H9 (cell line): ENCODE results near the gene ALAD. TPM values are rescaled to one million over a fixed set of nuclear protein-coding genes. Genes with fewer than 3 reads are reported as not detected.

Experiments used
- DNase-seq: peaks from one replicate; pipeline ENCODE4 v3.0.0-alpha.2; 2017
- H2AFZ ChIP-seq: one replicate; pipeline ENCODE4 v1.6.1; 2013; ENCODE audit warnings: mild to moderate bottlenecking, low read length, control low read depth, moderate library complexity
- H2AK5ac ChIP-seq: 2 replicates; pipeline ENCODE4 v1.6.1; 2013; ENCODE audit warnings: low read length, control low read depth, mixed read lengths; ENCODE audit not compliant: insufficient read length
- H2BK120ac ChIP-seq: one replicate; pipeline ENCODE4 v1.6.1; 2013; ENCODE audit warnings: low read depth, mild to moderate bottlenecking, low read length, control low read depth, inconsistent platforms; ENCODE audit not compliant: poor library complexity, severe bottlenecking
- H2BK12ac ChIP-seq: 2 replicates; pipeline ENCODE4 v1.6.1; 2013; ENCODE audit warnings: low read length, control low read depth, mixed read lengths, low read depth; ENCODE audit not compliant: insufficient read length
- H2BK15ac ChIP-seq: 2 replicates; pipeline ENCODE4 v1.6.1; 2013; ENCODE audit warnings: low read depth, low read length, control low read depth
- H2BK20ac ChIP-seq: one replicate; pipeline ENCODE4 v1.6.1; 2013; ENCODE audit warnings: low read depth, mild to moderate bottlenecking, low read length, control low read depth, inconsistent platforms; ENCODE audit not compliant: poor library complexity, severe bottlenecking
- H2BK5ac ChIP-seq: 2 replicates; pipeline ENCODE4 v1.6.1; 2013; ENCODE audit warnings: low read length, control low read depth, mixed read lengths; ENCODE audit not compliant: insufficient read length
- H3K14ac ChIP-seq: 2 replicates; pipeline ENCODE4 v1.6.1; 2013; ENCODE audit warnings: low read length, control low read depth; ENCODE audit not compliant: insufficient read depth
- H3K18ac ChIP-seq: 2 replicates; pipeline ENCODE4 v1.6.1; 2013; ENCODE audit warnings: low read depth, mild to moderate bottlenecking, mixed read lengths, low read length, control low read depth; ENCODE audit not compliant: insufficient read length
- H3K23ac ChIP-seq: 2 replicates; pipeline ENCODE4 v1.6.1; 2013; ENCODE audit warnings: low read length, control low read depth, mixed read lengths, low read depth; ENCODE audit not compliant: insufficient read length
- H3K23me2 ChIP-seq: 2 replicates; pipeline ENCODE4 v1.6.1; 2013; ENCODE audit warnings: low read depth, mild to moderate bottlenecking, mixed read lengths, low read length, control low read depth; ENCODE audit not compliant: insufficient read length, poor library complexity, severe bottlenecking
- H3K27ac ChIP-seq: 2 replicates; pipeline ENCODE4 v1.5.1; 2013; ENCODE audit warnings: low read length, control low read depth, mixed read lengths, low read depth; ENCODE audit not compliant: insufficient read length
- H3K27me3 ChIP-seq: 2 replicates; pipeline ENCODE4 v1.6.1; 2013; ENCODE audit warnings: low read length, control low read depth, inconsistent platforms; ENCODE audit not compliant: insufficient read depth
- H3K4ac ChIP-seq: 2 replicates; pipeline ENCODE4 v1.6.1; 2013; ENCODE audit warnings: low read depth, mild to moderate bottlenecking, control low read depth, inconsistent platforms, low read length, moderate library complexity
- H3K4me1 ChIP-seq: 2 replicates; pipeline ENCODE4 v1.6.1; 2013; ENCODE audit warnings: low read length, control low read depth, inconsistent platforms; ENCODE audit not compliant: insufficient read depth
- H3K4me2 ChIP-seq: 2 replicates; pipeline ENCODE4 v1.6.1; 2013; ENCODE audit warnings: low read length, control low read depth, mixed read lengths; ENCODE audit not compliant: insufficient read length, insufficient read depth
- H3K56ac ChIP-seq: 2 replicates; pipeline ENCODE4 v1.6.1; 2013; ENCODE audit warnings: low read depth, mild to moderate bottlenecking, mixed read lengths, low read length, control low read depth; ENCODE audit not compliant: insufficient read length
- H3K79me1 ChIP-seq: 2 replicates; pipeline ENCODE4 v1.6.1; 2013; ENCODE audit warnings: low read depth, mild to moderate bottlenecking, moderate library complexity, low read length, control low read depth, inconsistent platforms; ENCODE audit not compliant: insufficient read depth, poor library complexity, severe bottlenecking
- H3K79me2 ChIP-seq: 2 replicates; pipeline ENCODE4 v1.6.1; 2013; ENCODE audit warnings: low read length, control low read depth, inconsistent platforms; ENCODE audit not compliant: insufficient read depth
- H3K9ac ChIP-seq: 2 replicates; pipeline ENCODE4 v1.6.1; 2013; ENCODE audit warnings: low read length, control low read depth, mixed read lengths; ENCODE audit not compliant: insufficient read length; ENCODE audit errors: extremely low read depth
- H3K9me3 ChIP-seq: one replicate; pipeline ENCODE4 v1.6.1; 2013; ENCODE audit warnings: low read depth, low read length, inconsistent platforms; ENCODE audit not compliant: control insufficient read depth
- H3T11ph ChIP-seq: one replicate; pipeline ENCODE4 v1.6.1; 2013; ENCODE audit warnings: mild to moderate bottlenecking, low read length, control low read depth, inconsistent platforms
- H4K20me1 ChIP-seq: one replicate; pipeline ENCODE4 v1.6.1; 2013; ENCODE audit not compliant: control insufficient read depth, insufficient read length, insufficient read depth
- H4K5ac ChIP-seq: 2 replicates; pipeline ENCODE4 v1.6.1; 2013; ENCODE audit warnings: low read depth, mild to moderate bottlenecking, mixed read lengths, low read length, control low read depth; ENCODE audit not compliant: insufficient read length
- H4K8ac ChIP-seq: replicated peaks from 2 replicates; pipeline ENCODE4 v1.6.1; 2013; ENCODE audit warnings: low read length, control low read depth, mixed read lengths, low read depth; ENCODE audit not compliant: insufficient read length
- H4K91ac ChIP-seq: 2 replicates; pipeline ENCODE4 v1.6.1; 2013; ENCODE audit warnings: low read depth, mild to moderate bottlenecking, moderate library complexity, mixed read lengths, low read length, control low read depth; ENCODE audit not compliant: insufficient read length
- H3K27ac Mint-ChIP-seq, 3 experiments: 2 replicates in 2 of 3; 3 replicates in 1 of 3; pipeline ENCODE4 v1.8.0; 2020 to 2021; ENCODE audit warnings: mixed read lengths in 3 of 3, mild to moderate bottlenecking in 1 of 3, moderate library complexity in 1 of 3
- H3K27me3 Mint-ChIP-seq: 2 replicates; pipeline ENCODE4 v1.8.0; 2021; ENCODE audit warnings: low read depth, mild to moderate bottlenecking, moderate library complexity, mixed read lengths
- H3K36me3 Mint-ChIP-seq, 3 experiments: 2 replicates in 2 of 3; 3 replicates in 1 of 3; pipeline ENCODE4 v1.8.0; 2020 to 2021; ENCODE audit warnings: low read depth in 3 of 3, mixed read lengths in 3 of 3; ENCODE audit not compliant: insufficient read depth in 1 of 3
- H3K4me1 Mint-ChIP-seq, 2 experiments: 2 replicates each; pipeline ENCODE4 v1.8.0; 2020; ENCODE audit warnings: mixed read lengths in 2 of 2
- H3K4me3 Mint-ChIP-seq, 2 experiments: 2 replicates in 1 of 2; 3 replicates in 1 of 2; pipeline ENCODE4 v1.8.0; 2020 to 2021; ENCODE audit warnings: mild to moderate bottlenecking in 2 of 2, mixed read lengths in 2 of 2, moderate library complexity in 1 of 2
- H3K9me3 Mint-ChIP-seq, 2 experiments: 2 replicates in 1 of 2; 3 replicates in 1 of 2; pipeline ENCODE4 v1.8.0; 2020; ENCODE audit warnings: mild to moderate bottlenecking in 2 of 2, mixed read lengths in 2 of 2, moderate library complexity in 1 of 2
- WGBS: extraction: QIAGEN DNeasy Blood & Tissue Kit; methylation state at CpG from one replicate; pipeline ENCODE4 v1.1.7; 2013; ENCODE audit warnings: missing lambda C conversion rate, low lambda C conversion rate, mixed read lengths; ENCODE audit not compliant: insufficient read length; ENCODE audit errors: extremely low coverage; 5-methylcytosine and 5-hydroxymethylcytosine counted together
- total RNA-seq: library from RNA; stranded (reverse); gene quantifications from 2 replicates; pipeline ENCODE4 v1.2.1, GENCODE V29; 2021
- TF ChIP-seq, protein P1 (sequence below): fragments of 200-600 bp; sonication (generic); conservative IDR thresholded peaks from 3 replicates; pipeline ENCODE4 v1.8.0; 2021; ENCODE audit warnings: antibody characterized with exemption, mild to moderate bottlenecking

The ALAD gene
- total RNA-seq, 1 experiment from 2014 or later: 13.2 TPM

DNA sequence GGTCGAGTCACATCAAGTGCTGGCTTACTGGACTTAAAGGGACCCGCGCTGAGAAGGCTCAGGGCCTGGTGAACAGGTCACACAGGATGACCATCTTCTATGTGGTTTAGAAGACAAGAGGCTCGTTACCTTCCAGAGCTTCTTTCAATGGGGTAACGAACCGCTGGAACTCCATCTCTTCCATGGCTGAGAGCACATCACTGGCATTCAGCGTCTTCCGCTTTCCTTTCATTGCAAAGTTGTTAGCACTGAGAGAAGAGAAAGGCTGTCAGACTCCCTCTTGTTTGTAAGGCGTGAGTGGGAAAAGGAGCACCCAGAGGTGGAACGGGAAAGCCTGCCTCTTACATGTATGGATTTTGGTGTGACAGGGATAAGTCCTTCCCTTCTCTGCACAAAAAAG lies 8.4 kb upstream of the ALAD start:
- H4K20me1 ChIP-seq: no peaks in the 10 kb centered on the region
- Mint-ChIP-seq H3K27ac (peak overlapping the region; percentile 88 to 100 (median 100); a peak in 4 of 7 replicates), H3K9me3 (no peaks in the 10 kb centered on the region), H3K4me3 (peak overlapping the region; percentile 98 to 99), H3K4me1 (peaks cover 9 to 18% of the 10 kb centered on the region in 2 experiments), H3K27me3 (no peaks in the 10 kb centered on the region), H3K36me3 (peaks cover 13 to 36% (median 30%) of the 10 kb centered on the region in 3 experiments; a peak in 6 of 7 replicates)
- H3K23me2 ChIP-seq: peaks cover 11% of the 10 kb centered on the region
- H3K79me1 ChIP-seq: no peaks in the 10 kb centered on the region
- H2BK12ac ChIP-seq: no peak overlapping the region
- no peak overlapping the region for H3K56ac ChIP-seq
- H4K91ac ChIP-seq: no peak overlapping the region
- TF ChIP-seq, protein P1, sequence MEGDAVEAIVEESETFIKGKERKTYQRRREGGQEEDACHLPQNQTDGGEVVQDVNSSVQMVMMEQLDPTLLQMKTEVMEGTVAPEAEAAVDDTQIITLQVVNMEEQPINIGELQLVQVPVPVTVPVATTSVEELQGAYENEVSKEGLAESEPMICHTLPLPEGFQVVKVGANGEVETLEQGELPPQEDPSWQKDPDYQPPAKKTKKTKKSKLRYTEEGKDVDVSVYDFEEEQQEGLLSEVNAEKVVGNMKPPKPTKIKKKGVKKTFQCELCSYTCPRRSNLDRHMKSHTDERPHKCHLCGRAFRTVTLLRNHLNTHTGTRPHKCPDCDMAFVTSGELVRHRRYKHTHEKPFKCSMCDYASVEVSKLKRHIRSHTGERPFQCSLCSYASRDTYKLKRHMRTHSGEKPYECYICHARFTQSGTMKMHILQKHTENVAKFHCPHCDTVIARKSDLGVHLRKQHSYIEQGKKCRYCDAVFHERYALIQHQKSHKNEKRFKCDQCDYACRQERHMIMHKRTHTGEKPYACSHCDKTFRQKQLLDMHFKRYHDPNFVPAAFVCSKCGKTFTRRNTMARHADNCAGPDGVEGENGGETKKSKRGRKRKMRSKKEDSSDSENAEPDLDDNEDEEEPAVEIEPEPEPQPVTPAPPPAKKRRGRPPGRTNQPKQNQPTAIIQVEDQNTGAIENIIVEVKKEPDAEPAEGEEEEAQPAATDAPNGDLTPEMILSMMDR: no peak
- H3K27me3 ChIP-seq: no peaks in the 10 kb centered on the region
- H2AFZ ChIP-seq: no peak overlapping the region
- H3K27ac ChIP-seq: no peak overlapping the region
- WGBS: no CpG with 5 or more reads among the region's 10 CpGs
- H3K9ac ChIP-seq: peak overlapping the region; percentile 93
- H2BK120ac ChIP-seq: no peak overlapping the region
- no peak overlapping the region for H3K23ac ChIP-seq
- H3K18ac ChIP-seq: no peak overlapping the region
- H3K4me1 ChIP-seq: no peaks in the 10 kb centered on the region
- no peak overlapping the region for H2BK15ac ChIP-seq
- peak overlapping the region; percentile 55; the same call in 1 of the 2 replicates for H3K14ac ChIP-seq
- H2BK20ac ChIP-seq: no peak overlapping the region
- H2AK5ac ChIP-seq: no peak overlapping the region
- H2BK5ac ChIP-seq: no peak overlapping the region
- DNase-seq: no peak
- H3K79me2 ChIP-seq: peaks cover 4% of the 10 kb centered on the region; the same call in 1 of the 2 replicates
- H3T11ph ChIP-seq: no peak overlapping the region
- no peak overlapping the region for H4K8ac ChIP-seq
- H3K4me2 ChIP-seq: peak overlapping the region; percentile 92
- no peak overlapping the region for H3K4ac ChIP-seq
- no peaks in the 10 kb centered on the region for H3K9me3 ChIP-seq
- no peak overlapping the region for H4K5ac ChIP-seq
